Measurements from ENCODE around the gene PSPH.
"Not testable (repeated sequence)": the region's sequence is repeated elsewhere in the genome, so short reads cannot be mapped to it uniquely, and the experiment has no call there.

DNA sequence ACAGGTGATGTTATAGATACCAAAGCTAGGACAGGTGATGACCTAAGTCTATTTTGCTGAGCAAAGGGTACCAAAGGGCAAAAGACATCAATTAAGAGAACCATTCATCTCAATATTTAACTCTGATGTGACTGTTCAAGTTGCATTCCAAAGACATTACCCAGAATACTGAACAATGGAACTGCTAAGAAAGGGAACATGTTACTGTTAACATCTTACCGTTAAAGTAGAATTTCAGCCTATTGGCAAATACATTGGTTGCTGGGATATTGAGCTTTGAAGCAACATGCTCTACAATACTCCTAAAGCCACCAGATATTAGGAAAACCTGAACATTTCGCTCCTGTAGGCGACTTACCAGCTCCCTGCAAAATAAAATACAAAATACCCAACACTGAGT, 34.2 kb downstream of the PSPH start:
- TF ChIP-seq, protein P1, sequence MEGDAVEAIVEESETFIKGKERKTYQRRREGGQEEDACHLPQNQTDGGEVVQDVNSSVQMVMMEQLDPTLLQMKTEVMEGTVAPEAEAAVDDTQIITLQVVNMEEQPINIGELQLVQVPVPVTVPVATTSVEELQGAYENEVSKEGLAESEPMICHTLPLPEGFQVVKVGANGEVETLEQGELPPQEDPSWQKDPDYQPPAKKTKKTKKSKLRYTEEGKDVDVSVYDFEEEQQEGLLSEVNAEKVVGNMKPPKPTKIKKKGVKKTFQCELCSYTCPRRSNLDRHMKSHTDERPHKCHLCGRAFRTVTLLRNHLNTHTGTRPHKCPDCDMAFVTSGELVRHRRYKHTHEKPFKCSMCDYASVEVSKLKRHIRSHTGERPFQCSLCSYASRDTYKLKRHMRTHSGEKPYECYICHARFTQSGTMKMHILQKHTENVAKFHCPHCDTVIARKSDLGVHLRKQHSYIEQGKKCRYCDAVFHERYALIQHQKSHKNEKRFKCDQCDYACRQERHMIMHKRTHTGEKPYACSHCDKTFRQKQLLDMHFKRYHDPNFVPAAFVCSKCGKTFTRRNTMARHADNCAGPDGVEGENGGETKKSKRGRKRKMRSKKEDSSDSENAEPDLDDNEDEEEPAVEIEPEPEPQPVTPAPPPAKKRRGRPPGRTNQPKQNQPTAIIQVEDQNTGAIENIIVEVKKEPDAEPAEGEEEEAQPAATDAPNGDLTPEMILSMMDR (IDR thresholded peaks at IDR 0.05) = not testable (repeated sequence)
- TF ChIP-seq POLR2A (IDR thresholded peaks at IDR 0.05) = not testable (repeated sequence)

Data from adrenal gland (tissue), 5 donors.